ENCODE measurements around the gene PSMD10.

PSMD10 gene

GRCh38 chrX:108070891-108071290, 20.5 kb downstream of the PSMD10 start:
- no peak for DNase-seq

DNA sequence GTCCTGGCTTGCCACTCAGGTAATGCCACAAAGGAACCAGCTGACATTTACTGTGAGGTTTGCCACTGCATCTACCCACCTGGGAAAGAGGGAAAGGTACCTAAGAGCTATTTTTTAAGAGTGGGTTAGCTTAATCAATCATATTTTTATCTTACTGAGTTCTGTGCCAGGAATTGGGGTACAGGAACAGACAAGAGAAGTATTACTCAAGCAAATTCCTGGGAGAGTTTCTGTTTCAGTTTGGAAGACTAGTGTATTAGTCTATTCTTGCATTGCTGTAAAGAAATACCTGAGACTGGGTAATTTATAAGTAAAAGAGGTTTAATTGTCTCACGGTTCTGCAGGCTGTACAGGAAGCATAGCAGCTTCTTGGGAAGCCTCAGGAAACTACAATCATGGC, 23.2 kb downstream of the PSMD10 start:
- DNase-seq, result no peak

DNA sequence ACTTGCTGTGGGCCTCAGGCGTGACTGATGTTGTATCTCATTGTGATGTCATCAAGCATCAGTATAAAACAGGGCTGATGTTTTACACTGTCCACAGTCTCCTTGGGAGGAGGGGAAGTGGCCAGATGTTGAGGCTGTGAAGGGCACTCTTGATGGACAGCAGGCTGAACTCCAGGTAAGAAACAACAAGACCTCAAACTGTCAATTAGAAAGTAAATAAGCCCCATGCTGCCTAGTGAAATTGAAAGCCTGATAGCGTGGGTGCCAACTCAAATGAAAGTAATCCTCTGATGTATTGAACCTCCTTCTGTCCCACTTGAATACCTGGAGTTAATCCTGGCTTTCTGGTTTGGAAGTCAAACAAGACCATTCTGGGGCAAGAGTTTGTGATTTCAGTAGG, 26.7 kb downstream of the PSMD10 start:
- no peak for DNase-seq

GRCh38 chrX:108064001-108064400, 27.3 kb downstream of the PSMD10 start:
- no peak for DNase-seq

DNA sequence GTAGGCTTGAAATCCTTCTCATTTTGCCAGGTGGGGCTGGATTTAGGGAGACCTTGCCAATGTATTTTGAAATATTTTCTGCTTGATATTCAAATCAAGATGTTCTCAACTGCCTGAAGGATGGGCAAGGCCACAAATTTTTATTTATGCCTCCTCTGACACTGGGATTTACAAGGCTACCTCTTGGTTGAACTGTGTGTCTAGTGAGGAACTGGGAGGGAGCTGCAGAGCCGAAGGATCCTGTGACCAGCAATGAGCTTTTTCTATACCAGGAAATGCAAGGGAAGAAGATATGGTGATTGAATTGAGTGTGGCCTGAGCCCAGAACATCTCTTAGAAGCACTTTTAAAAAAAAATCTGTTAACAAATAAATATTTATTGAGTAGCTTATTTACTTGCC, 31.5 kb downstream of the PSMD10 start:
- DNase-seq, result no peak

DNA sequence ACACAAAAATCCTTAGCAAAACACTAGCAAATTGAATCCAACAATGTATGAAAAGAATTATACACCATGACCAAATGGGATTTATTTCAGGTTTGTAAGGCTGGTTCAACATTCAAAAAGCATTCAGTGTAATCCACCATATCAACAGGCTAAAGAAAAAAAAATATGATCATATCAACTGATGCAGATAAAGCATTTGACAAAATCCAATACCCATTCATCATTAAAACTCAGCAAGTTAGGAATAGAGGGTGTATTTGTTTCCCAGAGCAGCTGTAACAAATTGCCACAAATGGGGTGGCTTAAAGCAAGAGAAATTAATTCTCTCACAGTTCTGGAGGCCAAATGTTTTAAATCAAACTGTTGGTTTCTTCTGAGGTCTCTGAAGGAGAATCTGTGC, 35.8 kb downstream of the PSMD10 start:
- DNase-seq, result no peak

GRCh38 chrX:108053218-108053617, 38.1 kb downstream of the PSMD10 start:
- DNase-seq, result no peak

- DNase-seq, result no peak
These were observed 41.7 kb downstream of the PSMD10 start for GRCh38 chrX:108049649-108050048.

GRCh38 chrX:108044554-108045256, 46.6 kb downstream of the PSMD10 start, which contains the start of gene VSIG1:
VSIG1 (plus strand) TSS chrX:108045065; CDS start chrX:108045131, 66 bp downstream.
- DNase-seq, result no peak

DNA sequence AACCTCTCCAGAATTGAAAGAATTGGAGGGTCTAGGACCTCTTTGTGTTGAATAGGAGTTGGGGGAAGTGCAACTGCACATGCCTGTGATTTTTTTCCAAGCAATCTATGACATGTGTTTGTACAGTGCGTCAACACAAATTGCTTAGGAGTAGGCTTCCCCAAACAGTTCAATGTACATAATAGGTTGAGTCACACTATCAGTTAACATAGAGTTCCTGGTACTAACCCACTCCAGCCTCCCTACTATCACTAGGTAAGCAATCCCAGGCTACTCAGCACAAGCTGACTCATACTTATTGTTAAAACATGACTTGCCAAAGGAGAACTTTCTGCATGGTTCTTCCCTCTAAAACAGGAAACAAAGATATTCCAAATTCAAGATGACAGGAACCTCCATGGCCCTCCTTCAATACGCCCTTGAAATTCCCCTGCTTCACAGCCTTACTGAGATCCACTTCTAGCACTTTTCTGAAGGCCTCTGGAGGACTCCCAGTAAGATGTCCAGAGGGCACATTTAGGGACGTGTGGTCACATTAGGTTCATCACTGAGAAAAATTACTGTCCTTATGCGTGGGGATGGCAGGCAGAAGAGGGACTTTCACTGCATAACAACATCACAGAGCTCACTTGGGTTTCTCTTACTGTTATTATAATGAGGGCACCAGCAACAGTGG, 54.9 kb downstream of the PSMD10 start:
- no peak for DNase-seq

DNA sequence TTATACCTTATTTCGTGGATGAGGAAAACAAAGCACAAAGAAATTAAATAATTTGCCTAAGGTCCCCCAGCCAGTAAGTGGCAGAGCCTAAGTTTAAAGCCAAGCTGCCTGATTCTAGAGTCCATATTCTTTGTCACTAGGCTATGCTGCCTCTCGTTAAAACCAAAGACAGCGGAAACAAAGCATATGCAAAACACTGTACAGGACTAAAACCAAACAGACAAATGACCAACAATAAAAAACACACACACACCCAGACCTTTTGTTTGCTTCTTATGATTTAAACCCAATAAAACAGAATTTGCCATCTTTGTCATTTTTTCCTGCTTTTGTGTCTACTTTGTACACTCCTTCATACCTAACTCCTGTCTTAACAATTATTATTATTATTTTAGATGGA, 56.6 kb downstream of the PSMD10 start:
- DNase-seq, result no peak
